Mesendoderm (in vitro differentiated cells): ENCODE results near the gene WDPCP.
"Not testable (repeated sequence)": the region's sequence is repeated elsewhere in the genome, so short reads cannot be mapped to it uniquely, and the experiment has no call there.

Experiments
- DNase-seq: peaks from one replicate; pipeline ENCODE4 v3.0.0; 2013
- H2AK5ac ChIP-seq: 2 replicates; pipeline ENCODE4 v1.6.1; 2013; ENCODE audit warnings: low read length, inconsistent platforms
- H2BK120ac ChIP-seq: 2 replicates; pipeline ENCODE4 v1.6.1; 2013; ENCODE audit warnings: low read depth, mild to moderate bottlenecking, low read length, moderate library complexity, mixed read lengths
- H2BK15ac ChIP-seq: replicated peaks from 2 replicates; pipeline ENCODE4 v1.6.1; 2013; ENCODE audit warnings: low read depth, mild to moderate bottlenecking, moderate library complexity
- H2BK5ac ChIP-seq: 2 replicates; pipeline ENCODE4 v1.6.1; 2013; ENCODE audit warnings: low read length, inconsistent platforms
- H3K18ac ChIP-seq: 2 replicates; pipeline ENCODE4 v1.6.1; 2013; ENCODE audit warnings: mild to moderate bottlenecking, low read length, mixed read lengths
- H3K23ac ChIP-seq: one replicate; pipeline ENCODE4 v1.6.1; 2013; ENCODE audit warnings: low read length
- H3K27ac ChIP-seq: 2 replicates; pipeline ENCODE4 v1.5.1; 2013; ENCODE audit warnings: low read depth, mild to moderate bottlenecking, inconsistent platforms, low read length, moderate library complexity
- H3K27me3 ChIP-seq: 2 replicates; pipeline ENCODE4 v1.6.1; 2013; ENCODE audit warnings: low read length, control low read depth, mild to moderate bottlenecking, inconsistent platforms; ENCODE audit not compliant: insufficient read depth, poor library complexity
- H3K36me3 ChIP-seq: 2 replicates; pipeline ENCODE4 v1.6.1; 2013; ENCODE audit warnings: low read length, inconsistent platforms; ENCODE audit not compliant: control insufficient read depth, insufficient read depth
- H3K4ac ChIP-seq: one replicate; pipeline ENCODE4 v1.6.1; 2013; ENCODE audit warnings: low read depth, mild to moderate bottlenecking, low read length, moderate library complexity
- H3K4me1 ChIP-seq: 2 replicates; pipeline ENCODE4 v1.6.1; 2013; ENCODE audit warnings: low read depth, low read length, inconsistent platforms; ENCODE audit not compliant: control insufficient read depth
- H3K4me2 ChIP-seq: 2 replicates; pipeline ENCODE4 v1.6.1; 2013; ENCODE audit warnings: low read length
- H3K4me3 ChIP-seq: 2 replicates; pipeline ENCODE4 v1.5.1; 2013; ENCODE audit warnings: mild to moderate bottlenecking, low read length
- H3K56ac ChIP-seq: one replicate; pipeline ENCODE4 v1.6.1; 2013; ENCODE audit warnings: low read length
- H3K79me1 ChIP-seq: 2 replicates; pipeline ENCODE4 v1.6.1; 2013; ENCODE audit warnings: low read length, inconsistent platforms
- H3K79me2 ChIP-seq: 2 replicates; pipeline ENCODE4 v1.6.1; 2013; ENCODE audit warnings: mild to moderate bottlenecking, low read length; ENCODE audit not compliant: control insufficient read depth, insufficient read depth
- H3K9ac ChIP-seq: 2 replicates; pipeline ENCODE4 v1.6.1; 2013; ENCODE audit warnings: low read length, inconsistent platforms
- H4K5ac ChIP-seq: one replicate; pipeline ENCODE4 v1.6.1; 2013; ENCODE audit warnings: low read length
- H4K8ac ChIP-seq: one replicate; pipeline ENCODE4 v1.6.1; 2013; ENCODE audit warnings: low read depth, mild to moderate bottlenecking, control low read depth, low read length, moderate library complexity
- WGBS: extraction: QIAGEN DNeasy Blood & Tissue Kit; methylation state at CpG from one replicate; pipeline ENCODE4 v1.1.7; 2013; ENCODE audit warnings: low lambda C conversion rate, missing lambda C conversion rate; ENCODE audit not compliant: insufficient coverage; ENCODE audit errors: extremely low coverage; 5-methylcytosine and 5-hydroxymethylcytosine counted together

Gene WDPCP

DNA sequence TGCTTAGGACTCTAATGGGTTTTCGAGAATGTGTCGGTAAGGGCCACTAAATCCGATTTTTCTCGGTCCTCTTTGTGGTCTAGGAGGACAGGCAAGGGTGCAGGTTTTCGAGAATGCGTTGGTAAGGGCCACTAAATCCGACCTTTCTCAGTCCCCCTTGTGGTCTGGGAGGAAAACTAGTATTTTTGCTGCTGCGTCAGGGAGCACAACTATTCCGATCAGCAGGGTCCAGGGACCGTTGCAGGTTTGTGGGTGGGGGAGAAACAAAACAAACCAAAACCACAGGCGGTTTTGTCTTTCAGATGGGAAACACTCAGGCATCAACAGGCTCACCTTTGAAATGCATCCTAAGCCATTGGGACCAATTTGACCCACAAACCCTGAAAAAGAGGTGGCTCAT, 264.6 kb downstream of the WDPCP start:
- H3K4me1 ChIP-seq: not testable (repeated sequence)

GRCh38 chr2:63321973-63322372, 266.3 kb downstream of the WDPCP start:
- not testable (repeated sequence) for H4K8ac ChIP-seq, H3K79me1 ChIP-seq, H3K56ac ChIP-seq, H2BK5ac ChIP-seq, H3K4me1 ChIP-seq, H2BK120ac ChIP-seq, H3K79me2 ChIP-seq, H2BK15ac ChIP-seq, H4K5ac ChIP-seq, H3K27me3 ChIP-seq, H3K27ac ChIP-seq, H3K4ac ChIP-seq, H3K4me2 ChIP-seq, H3K4me3 ChIP-seq, H2AK5ac ChIP-seq, H3K36me3 ChIP-seq, H3K23ac ChIP-seq, H3K9ac ChIP-seq, DNase-seq, H3K18ac ChIP-seq
- no CpG with 5 or more reads among the region's 2 CpGs for WGBS

More for the DNA sequence above, 264.6 kb downstream of the WDPCP start:
- H3K79me1 ChIP-seq, H4K5ac ChIP-seq, H3K4me2 ChIP-seq, H3K9ac ChIP-seq, H3K56ac ChIP-seq, H3K4me3 ChIP-seq, H2BK120ac ChIP-seq, H3K36me3 ChIP-seq, H2AK5ac ChIP-seq, H4K8ac ChIP-seq, H3K79me2 ChIP-seq, H3K18ac ChIP-seq, H2BK5ac ChIP-seq, H3K27ac ChIP-seq, H3K27me3 ChIP-seq, H3K4ac ChIP-seq, H3K23ac ChIP-seq, H2BK15ac ChIP-seq: not testable (repeated sequence)
- no CpG with 5 or more reads among the region's 11 CpGs for WGBS
- peak; percentile 39 for DNase-seq

DNA sequence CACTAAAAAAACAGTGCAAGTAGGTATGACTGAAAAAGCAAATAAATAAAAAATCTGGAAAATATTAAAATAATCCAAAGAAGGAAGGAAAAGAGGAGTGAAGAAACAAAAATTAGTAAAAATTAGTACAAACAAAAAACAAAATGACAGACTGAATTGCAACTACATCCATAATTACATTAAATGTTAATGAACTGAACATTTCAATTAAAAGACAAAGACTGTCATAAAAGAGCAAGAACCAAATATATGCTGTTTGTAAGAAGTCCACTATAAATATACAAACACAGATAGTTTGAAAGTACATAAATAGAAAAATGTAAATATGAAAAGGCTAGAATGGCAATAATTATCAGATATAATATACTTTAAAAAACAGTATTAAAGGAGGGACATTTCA, 267.6 kb downstream of the WDPCP start:
- H3K9ac ChIP-seq: no peak overlapping the region
- no peak overlapping the region for H2BK5ac ChIP-seq
- no peaks in the 10 kb centered on the region for H3K79me2 ChIP-seq
- no peak overlapping the region for H4K8ac ChIP-seq
- H3K18ac ChIP-seq: no peak overlapping the region
- no peaks in the 10 kb centered on the region for H3K36me3 ChIP-seq
- H3K4ac ChIP-seq: no peak overlapping the region
- H2BK120ac ChIP-seq: no peak overlapping the region
- no peak overlapping the region for H3K4me2 ChIP-seq
- no peak overlapping the region for H3K56ac ChIP-seq
- H3K4me3 ChIP-seq: no peak overlapping the region
- no peak overlapping the region for H4K5ac ChIP-seq
- no peaks in the 10 kb centered on the region for H3K79me1 ChIP-seq
- no peak overlapping the region for H3K27ac ChIP-seq
- DNase-seq: no peak
- no peak overlapping the region for H2AK5ac ChIP-seq
- H3K23ac ChIP-seq: no peak overlapping the region
- no peaks in the 10 kb centered on the region for H3K27me3 ChIP-seq
- H3K4me1 ChIP-seq: no peaks in the 10 kb centered on the region
- no peak overlapping the region for H2BK15ac ChIP-seq

- Histone ChIP-seq H2BK15ac (no peak overlapping the region), H3K4me2 (no peak overlapping the region), H3K56ac (no peak overlapping the region), H2BK120ac (no peak overlapping the region), H3K36me3 (no peaks in the 10 kb centered on the region), H3K27me3 (no peaks in the 10 kb centered on the region), H4K5ac (no peak overlapping the region), H4K8ac (no peak overlapping the region), H3K9ac (no peak overlapping the region), H3K4ac (no peak overlapping the region), H3K79me1 (no peaks in the 10 kb centered on the region), H3K23ac (no peak overlapping the region), H3K79me2 (no peaks in the 10 kb centered on the region), H3K27ac (no peak overlapping the region), H2AK5ac (no peak overlapping the region), H3K4me3 (no peak overlapping the region), H2BK5ac (no peak overlapping the region), H3K18ac (no peak overlapping the region), H3K4me1 (no peaks in the 10 kb centered on the region)
- WGBS: no CpG with 5 or more reads among the region's 1 CpG
- peak; percentile 12 for DNase-seq
Observed at GRCh38 chr2:63310614-63311013, 277.7 kb downstream of the WDPCP start.

GRCh38 chr2:63301481-63301880, 286.8 kb downstream of the WDPCP start:
- Histone ChIP-seq H3K36me3 (no peaks in the 10 kb centered on the region), H2BK5ac (no peak overlapping the region), H3K4me3 (no peak overlapping the region), H3K79me1 (no peaks in the 10 kb centered on the region), H4K8ac (no peak overlapping the region), H3K23ac (no peak overlapping the region), H4K5ac (no peak overlapping the region), H3K4me2 (no peak overlapping the region), H3K9ac (no peak overlapping the region), H2AK5ac (no peak overlapping the region), H3K27me3 (no peaks in the 10 kb centered on the region), H2BK120ac (no peak overlapping the region), H3K79me2 (no peaks in the 10 kb centered on the region), H3K56ac (no peak overlapping the region), H3K4me1 (no peaks in the 10 kb centered on the region), H3K27ac (no peak overlapping the region), H3K4ac (no peak overlapping the region), H2BK15ac (no peak overlapping the region), H3K18ac (no peak overlapping the region)
- DNase-seq: peak; percentile 50
- no CpG with 5 or more reads among the region's 1 CpG for WGBS

DNA sequence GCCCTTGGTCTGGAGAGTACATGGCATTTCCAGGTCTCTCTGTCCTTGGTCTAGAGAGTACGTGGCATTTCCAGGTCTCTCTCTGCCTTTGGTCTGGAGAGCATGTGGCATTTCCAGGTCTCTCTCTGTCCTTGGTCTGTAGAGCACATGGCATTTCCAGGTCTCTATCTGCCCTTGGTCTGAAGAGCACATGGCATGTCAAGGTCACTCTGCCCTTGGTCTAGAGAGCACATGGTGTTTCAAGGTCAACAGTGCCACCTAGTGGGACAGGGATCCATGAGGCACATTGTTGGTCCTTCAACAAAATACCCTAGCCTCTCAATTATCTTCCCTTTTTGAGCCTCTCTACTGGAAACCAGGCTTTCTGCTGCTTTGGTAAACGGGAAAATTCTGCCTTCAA, 287.4 kb downstream of the WDPCP start:
- DNase-seq: peak; percentile 44
- H2BK15ac ChIP-seq: no peak overlapping the region
- no peak overlapping the region for H2BK5ac ChIP-seq
- H3K9ac ChIP-seq: no peak overlapping the region
- no peaks in the 10 kb centered on the region for H3K36me3 ChIP-seq
- no peaks in the 10 kb centered on the region for H3K79me1 ChIP-seq
- H4K8ac ChIP-seq: no peak overlapping the region
- no peaks in the 10 kb centered on the region for H3K4me1 ChIP-seq
- H3K23ac ChIP-seq: no peak overlapping the region
- no peak overlapping the region for H3K4me2 ChIP-seq
- no peak overlapping the region for H3K4me3 ChIP-seq
- no peak overlapping the region for H2BK120ac ChIP-seq
- no peak overlapping the region for H2AK5ac ChIP-seq
- no peak overlapping the region for H3K4ac ChIP-seq
- whole genome bisulfite sequencing: no CpG with 5 or more reads among the region's 2 CpGs
- H4K5ac ChIP-seq: no peak overlapping the region
- no peak overlapping the region for H3K27ac ChIP-seq
- H3K27me3 ChIP-seq: no peaks in the 10 kb centered on the region
- no peak overlapping the region for H3K18ac ChIP-seq
- no peaks in the 10 kb centered on the region for H3K79me2 ChIP-seq
- no peak overlapping the region for H3K56ac ChIP-seq
